K562 (cell line): ENCODE measurements around the gene MBOAT1. TPM values are rescaled to one million over a fixed set of nuclear protein-coding genes. Genes with fewer than 3 reads are reported as not detected.

Source experiments
- FOXK1 ChIP-seq: sonication (generic); formaldehyde crosslinking; IDR thresholded peaks from 2 replicates; pipeline ENCODE4 v1.8.0; 2022; ENCODE audit warnings: missing genetic modification reagents, mild to moderate bottlenecking, borderline replicate concordance
- NBN ChIP-seq: fragments of 450-650 bp; IDR thresholded peaks from 2 replicates; pipeline ENCODE4 v1.6.1; 2016; ENCODE audit warnings: low read depth, mild to moderate bottlenecking
- SMARCA4 ChIP-seq: fragments of 450-650 bp; IDR thresholded peaks from 2 replicates; pipeline ENCODE4 v1.6.1; 2016
- SNIP1 ChIP-seq: fragments of 450-650 bp; IDR thresholded peaks from 2 replicates; pipeline ENCODE4 v1.7.1; 2017; ENCODE audit warnings: low read depth, mild to moderate bottlenecking
- ZNF184 ChIP-seq: sonication (generic); formaldehyde crosslinking; IDR thresholded peaks from 2 replicates; pipeline ENCODE4 v1.5.0; 2020; ENCODE audit warnings: missing genetic modification reagents
- polyA plus RNA-seq, 8 experiments: library from polyadenylated mRNA; depleted of rRNA in 4 of 8; stranded (reverse) in 5 of 8; unstranded in 3 of 8; fragments of >200 nt; fragmentation: Nextera tagmentation in 2 of 8; fragmentation: Illumina TruSeq in 1 of 8; extraction: Ambion mirVana in 2 of 8; extraction: Trizol in 1 of 8; gene quantifications; 2 replicates each; pipeline versions ENCODE4 v1.2.1 to v1.2.3, GENCODE V29; 2011 to 2014; ENCODE audit warnings: inconsistent platforms in 1 of 8, missing spikeins in 1 of 8
- total RNA-seq, 7 experiments: library from RNA; depleted of rRNA in 6 of 7; stranded (reverse); fragments of >200 nt in 6 of 7; fragmentation: Illumina TruSeq in 2 of 7; extraction: Trizol in 2 of 7; gene quantifications; 2 replicates each; pipeline versions ENCODE4 v1.2.1 to v1.2.3, GENCODE V29; 2011 to 2021; ENCODE audit warnings: low replicate concordance in 1 of 7
- TF ChIP-seq, protein P1 (sequence below): sonication (generic); formaldehyde crosslinking; IDR thresholded peaks from 2 replicates; pipeline ENCODE4 v1.8.1; 2023; ENCODE audit warnings: mild to moderate bottlenecking, missing genetic modification reagents, moderate library complexity
- TF ChIP-seq, protein P2 (sequence below): IDR thresholded peaks from 2 replicates; pipeline ENCODE4 v1.6.1; 2016; ENCODE audit warnings: missing genetic modification characterization, missing compliant biosample characterization
- TF ChIP-seq, protein P3 (sequence below), 2 experiments: IDR thresholded peaks in 1 of 2; conservative IDR thresholded peaks in 1 of 2; 2 replicates each; pipeline ENCODE4 v1.6.1; 2016; ENCODE audit warnings: low read depth in 2 of 2, mild to moderate bottlenecking in 1 of 2, missing compliant biosample characterization in 1 of 2, missing genetic modification characterization in 1 of 2, moderate library complexity in 1 of 2
- TF ChIP-seq, protein P4 (sequence below): fragments of 450-650 bp; conservative IDR thresholded peaks from 2 replicates; pipeline ENCODE4 v1.6.1; 2016; ENCODE audit warnings: missing genetic modification characterization, low read depth, mild to moderate bottlenecking, control low read depth, missing compliant biosample characterization
- TF ChIP-seq, protein P5 (sequence below), 2 experiments: fragments of 450-650 bp; IDR thresholded peaks; 2 replicates each; pipeline ENCODE4 v1.6.1; 2016; ENCODE audit warnings: mild to moderate bottlenecking in 2 of 2, borderline replicate concordance in 1 of 2, low read depth in 1 of 2, moderate library complexity in 1 of 2

The MBOAT1 gene
- total and polyA plus RNA-seq, 9 of the 15 experiments (the other 6 are each of a cell fraction or from before 2014, with no cell fraction given): 0.13 to 16.5 (median 10.3) TPM

DNA sequence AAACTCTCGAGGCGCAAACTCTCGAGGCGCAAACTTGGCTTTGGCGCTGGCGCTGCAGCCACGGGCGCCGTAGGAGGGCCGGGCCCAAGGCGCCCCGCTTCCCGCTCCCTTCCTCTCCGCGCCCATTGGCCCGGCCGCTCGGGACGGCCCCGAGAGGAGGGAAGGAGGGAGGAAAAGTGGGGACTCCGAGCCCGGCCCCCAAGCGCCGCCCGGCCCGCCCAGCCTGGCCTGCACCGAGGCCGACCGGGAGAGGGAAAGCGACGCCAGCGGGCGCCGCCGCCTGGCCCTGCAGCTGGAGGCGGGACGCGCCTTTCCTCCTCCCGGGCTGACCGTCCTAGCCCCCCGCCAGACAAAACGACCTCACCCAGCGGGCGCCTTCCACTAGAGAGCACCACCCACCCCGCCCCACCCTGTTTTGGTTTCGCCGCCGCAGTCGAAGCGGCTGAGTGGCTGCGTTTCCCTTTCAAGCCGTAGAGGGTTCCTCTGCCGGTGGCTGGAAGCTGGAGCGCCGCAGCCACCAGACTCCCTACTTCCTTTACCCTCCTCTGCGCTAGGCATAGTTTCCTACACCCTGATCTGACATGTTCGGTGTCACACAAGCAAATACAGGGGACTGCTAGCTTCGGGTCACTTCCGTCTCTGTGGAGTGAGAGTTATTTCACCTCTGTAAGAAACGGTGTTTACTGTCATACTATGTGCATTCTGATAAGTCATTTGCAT is at the start of gene MBOAT1 (continued):
- no peak for TF ChIP-seq NBN
- TF ChIP-seq, protein P1, sequence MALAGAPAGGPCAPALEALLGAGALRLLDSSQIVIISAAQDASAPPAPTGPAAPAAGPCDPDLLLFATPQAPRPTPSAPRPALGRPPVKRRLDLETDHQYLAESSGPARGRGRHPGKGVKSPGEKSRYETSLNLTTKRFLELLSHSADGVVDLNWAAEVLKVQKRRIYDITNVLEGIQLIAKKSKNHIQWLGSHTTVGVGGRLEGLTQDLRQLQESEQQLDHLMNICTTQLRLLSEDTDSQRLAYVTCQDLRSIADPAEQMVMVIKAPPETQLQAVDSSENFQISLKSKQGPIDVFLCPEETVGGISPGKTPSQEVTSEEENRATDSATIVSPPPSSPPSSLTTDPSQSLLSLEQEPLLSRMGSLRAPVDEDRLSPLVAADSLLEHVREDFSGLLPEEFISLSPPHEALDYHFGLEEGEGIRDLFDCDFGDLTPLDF (CRISPR knock-in tag): no peak
- TF ChIP-seq SNIP1: no peak
- TF ChIP-seq, protein P2, sequence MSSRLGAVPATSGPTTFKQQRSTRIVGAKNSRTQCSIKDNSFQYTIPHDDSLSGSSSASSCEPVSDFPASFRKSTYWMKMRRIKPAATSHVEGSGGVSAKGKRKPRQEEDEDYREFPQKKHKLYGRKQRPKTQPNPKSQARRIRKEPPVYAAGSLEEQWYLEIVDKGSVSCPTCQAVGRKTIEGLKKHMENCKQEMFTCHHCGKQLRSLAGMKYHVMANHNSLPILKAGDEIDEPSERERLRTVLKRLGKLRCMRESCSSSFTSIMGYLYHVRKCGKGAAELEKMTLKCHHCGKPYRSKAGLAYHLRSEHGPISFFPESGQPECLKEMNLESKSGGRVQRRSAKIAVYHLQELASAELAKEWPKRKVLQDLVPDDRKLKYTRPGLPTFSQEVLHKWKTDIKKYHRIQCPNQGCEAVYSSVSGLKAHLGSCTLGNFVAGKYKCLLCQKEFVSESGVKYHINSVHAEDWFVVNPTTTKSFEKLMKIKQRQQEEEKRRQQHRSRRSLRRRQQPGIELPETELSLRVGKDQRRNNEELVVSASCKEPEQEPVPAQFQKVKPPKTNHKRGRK (tag): no peak
- TF ChIP-seq ZNF184 (CRISPR knock-in tag): no peak
- TF ChIP-seq, protein P3, sequence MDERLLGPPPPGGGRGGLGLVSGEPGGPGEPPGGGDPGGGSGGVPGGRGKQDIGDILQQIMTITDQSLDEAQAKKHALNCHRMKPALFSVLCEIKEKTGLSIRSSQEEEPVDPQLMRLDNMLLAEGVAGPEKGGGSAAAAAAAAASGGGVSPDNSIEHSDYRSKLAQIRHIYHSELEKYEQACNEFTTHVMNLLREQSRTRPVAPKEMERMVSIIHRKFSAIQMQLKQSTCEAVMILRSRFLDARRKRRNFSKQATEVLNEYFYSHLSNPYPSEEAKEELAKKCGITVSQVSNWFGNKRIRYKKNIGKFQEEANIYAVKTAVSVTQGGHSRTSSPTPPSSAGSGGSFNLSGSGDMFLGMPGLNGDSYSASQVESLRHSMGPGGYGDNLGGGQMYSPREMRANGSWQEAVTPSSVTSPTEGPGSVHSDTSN (CRISPR knock-in tag; IDR thresholded peaks at IDR 0.05; ENCODE audit: low read depth): no peak
- TF ChIP-seq, protein P3 (tag; conservative IDR thresholded peaks at IDR 0.05; ENCODE audit: low read depth): no peak
- TF ChIP-seq SMARCA4: no peak
- TF ChIP-seq, protein P4, sequence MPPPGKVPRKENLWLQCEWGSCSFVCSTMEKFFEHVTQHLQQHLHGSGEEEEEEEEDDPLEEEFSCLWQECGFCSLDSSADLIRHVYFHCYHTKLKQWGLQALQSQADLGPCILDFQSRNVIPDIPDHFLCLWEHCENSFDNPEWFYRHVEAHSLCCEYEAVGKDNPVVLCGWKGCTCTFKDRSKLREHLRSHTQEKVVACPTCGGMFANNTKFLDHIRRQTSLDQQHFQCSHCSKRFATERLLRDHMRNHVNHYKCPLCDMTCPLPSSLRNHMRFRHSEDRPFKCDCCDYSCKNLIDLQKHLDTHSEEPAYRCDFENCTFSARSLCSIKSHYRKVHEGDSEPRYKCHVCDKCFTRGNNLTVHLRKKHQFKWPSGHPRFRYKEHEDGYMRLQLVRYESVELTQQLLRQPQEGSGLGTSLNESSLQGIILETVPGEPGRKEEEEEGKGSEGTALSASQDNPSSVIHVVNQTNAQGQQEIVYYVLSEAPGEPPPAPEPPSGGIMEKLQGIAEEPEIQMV (tag): no peak
- TF ChIP-seq, protein P5, sequence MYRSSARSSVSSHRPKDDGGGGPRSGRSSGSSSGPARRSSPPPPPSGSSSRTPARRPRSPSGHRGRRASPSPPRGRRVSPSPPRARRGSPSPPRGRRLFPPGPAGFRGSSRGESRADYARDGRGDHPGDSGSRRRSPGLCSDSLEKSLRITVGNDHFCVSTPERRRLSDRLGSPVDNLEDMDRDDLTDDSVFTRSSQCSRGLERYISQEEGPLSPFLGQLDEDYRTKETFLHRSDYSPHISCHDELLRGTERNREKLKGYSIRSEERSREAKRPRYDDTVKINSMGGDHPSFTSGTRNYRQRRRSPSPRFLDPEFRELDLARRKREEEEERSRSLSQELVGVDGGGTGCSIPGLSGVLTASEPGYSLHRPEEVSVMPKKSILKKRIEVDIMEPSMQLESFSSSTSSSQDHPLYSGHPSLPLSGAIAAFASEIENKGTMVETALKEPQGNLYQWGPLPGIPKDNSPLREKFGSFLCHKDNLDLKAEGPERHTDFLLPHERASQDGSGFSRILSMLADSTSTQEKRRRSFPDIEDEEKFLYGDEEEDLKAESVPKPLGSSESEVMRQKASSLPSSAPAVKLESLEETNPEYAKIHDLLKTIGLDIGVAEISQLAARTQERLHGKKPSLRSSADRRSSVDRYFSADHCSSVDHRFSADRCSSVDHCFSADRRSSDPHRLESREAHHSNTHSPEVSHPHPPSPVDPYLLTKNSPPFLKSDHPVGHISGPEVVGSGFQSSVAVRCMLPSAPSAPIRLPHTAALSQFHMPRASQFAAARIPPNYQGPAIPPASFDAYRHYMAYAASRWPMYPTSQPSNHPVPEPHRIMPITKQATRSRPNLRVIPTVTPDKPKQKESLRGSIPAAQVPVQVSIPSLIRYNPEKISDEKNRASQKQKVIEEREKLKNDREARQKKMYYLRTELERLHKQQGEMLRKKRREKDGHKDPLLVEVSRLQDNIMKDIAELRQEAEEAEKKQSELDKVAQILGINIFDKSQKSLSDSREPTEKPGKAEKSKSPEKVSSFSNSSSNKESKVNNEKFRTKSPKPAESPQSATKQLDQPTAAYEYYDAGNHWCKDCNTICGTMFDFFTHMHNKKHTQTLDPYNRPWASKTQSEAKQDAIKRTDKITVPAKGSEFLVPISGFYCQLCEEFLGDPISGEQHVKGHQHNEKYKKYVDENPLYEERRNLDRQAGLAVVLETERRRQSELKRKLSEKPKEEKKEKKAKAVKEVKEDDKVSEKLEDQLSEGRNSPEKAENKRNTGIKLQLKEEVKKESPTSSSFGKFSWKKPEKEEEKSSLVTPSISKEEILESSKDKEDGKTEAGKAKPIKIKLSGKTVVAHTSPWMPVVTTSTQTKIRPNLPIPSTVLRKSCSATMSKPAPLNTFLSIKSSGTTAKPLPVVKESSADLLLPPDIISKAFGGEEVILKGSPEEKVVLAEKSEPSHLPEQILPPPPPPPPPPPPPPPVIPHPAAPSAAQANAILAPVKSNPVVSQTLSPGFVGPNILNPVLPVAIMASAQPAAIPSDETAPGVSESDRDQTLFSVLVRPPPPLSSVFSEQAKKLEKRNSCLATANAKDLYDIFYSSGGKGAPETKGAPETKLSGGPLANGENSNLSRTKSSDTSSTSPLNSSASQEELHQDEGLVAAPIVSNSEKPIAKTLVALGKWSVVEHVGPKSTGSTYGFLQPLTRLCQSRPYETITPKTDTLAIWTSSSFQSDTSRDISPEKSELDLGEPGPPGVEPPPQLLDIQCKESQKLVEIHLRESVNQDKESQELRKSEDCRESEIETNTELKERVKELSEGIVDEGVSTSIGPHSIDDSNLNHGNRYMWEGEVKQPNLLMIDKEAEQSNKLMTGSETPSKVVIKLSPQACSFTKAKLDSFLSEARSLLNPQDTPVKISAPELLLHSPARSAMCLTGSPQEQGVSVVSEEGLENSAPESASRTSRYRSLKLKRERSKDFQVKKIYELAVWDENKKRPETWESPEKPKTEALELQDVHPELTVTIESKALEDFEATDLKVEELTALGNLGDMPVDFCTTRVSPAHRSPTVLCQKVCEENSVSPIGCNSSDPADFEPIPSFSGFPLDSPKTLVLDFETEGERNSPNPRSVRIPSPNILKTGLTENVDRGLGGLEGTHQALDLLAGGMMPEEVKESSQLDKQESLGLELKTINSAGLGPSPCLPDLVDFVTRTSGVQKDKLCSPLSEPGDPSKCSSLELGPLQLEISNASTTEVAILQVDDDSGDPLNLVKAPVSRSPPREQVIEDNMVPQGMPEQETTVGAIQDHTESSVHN (IDR thresholded peaks at IDR 0.05; ENCODE audit: borderline replicate concordance in 1 of 2, low read depth in 1 of 2): no peak
- 0 out of 2 replicates have a peak, but pooled peaks have one; percentile 23 for TF ChIP-seq FOXK1 (CRISPR knock-in tag)
